B cell (primary cell): ENCODE data around the gene CRY2. TPM values are rescaled to one million over a fixed set of nuclear protein-coding genes. Genes with fewer than 3 reads are reported as not detected.

Source experiments
- ATAC-seq: fragments of 200-7000 bp; cut with Tn5 transposase; one replicate; pipeline ENCODE4 v1.10.0; 2021; ENCODE audit warnings: low read depth, mild to moderate bottlenecking, moderate number of reproducible peaks, moderate library complexity
- CTCF ChIA-PET: fragments of 350-600 bp; sonication (Branson Sonifier 250); formaldehyde crosslinking; loops from one replicate; lab custom pipeline; 2021; ENCODE audit warnings: antibody characterized with exemption, inconsistent platforms; lab: Charles Lee
- POLR2A ChIA-PET: fragments of 350-600 bp; sonication (Branson Sonifier 250); formaldehyde crosslinking; loops from one replicate; lab custom pipeline; 2021; ENCODE audit warnings: antibody characterized with exemption; lab: Charles Lee
- DNase-seq: peaks from one replicate; pipeline ENCODE4 v3.0.0; 2013
- H2AFZ ChIP-seq: 2 replicates; pipeline ENCODE4 v1.6.1; 2012; ENCODE audit warnings: mild to moderate bottlenecking, low read depth, low read length; ENCODE audit not compliant: insufficient read depth, poor library complexity, severe bottlenecking
- H3K27ac ChIP-seq, 2 donors: 1 replicate in 1 of 2; 2 replicates in 1 of 2; pipeline ENCODE4 v1.5.1; 2012 to 2013; ENCODE audit warnings: low read length in 2 of 2, mild to moderate bottlenecking in 2 of 2, moderate library complexity in 1 of 2
- H3K27me3 ChIP-seq, 4 experiments: fragments of 200-600 bp in 1 of 4; sonication (generic) in 1 of 4; replicated peaks in 1 of 4; 1 replicate in 2 of 4; 2 replicates in 2 of 4; pipeline versions ENCODE4 v1.6.1 to v1.7.0; 2013 to 2016; ENCODE audit warnings: low read length in 3 of 4, mild to moderate bottlenecking in 2 of 4, mixed read lengths in 1 of 4, moderate library complexity in 1 of 4; ENCODE audit not compliant: insufficient read depth in 4 of 4, control insufficient read depth in 3 of 4; ENCODE audit errors: control extremely low read depth in 1 of 4
- H3K36me3 ChIP-seq, 2 experiments: replicated peaks in 1 of 2; 1 replicate in 1 of 2; 2 replicates in 1 of 2; pipeline versions ENCODE4 v1.6.1 to v1.7.1; 2013; ENCODE audit warnings: low read length in 1 of 2; ENCODE audit not compliant: insufficient read depth in 2 of 2, control insufficient read depth in 1 of 2; ENCODE audit errors: control extremely low read depth in 1 of 2, extremely low read depth in 1 of 2
- H3K4me1 ChIP-seq, 2 donors: fragments of 200-600 bp in 1 of 2; sonication (generic) in 1 of 2; 1 replicate in 1 of 2; 2 replicates in 1 of 2; pipeline versions ENCODE4 v1.5.1 to v1.6.1; 2013 to 2017; ENCODE audit warnings: low read length in 2 of 2; ENCODE audit not compliant: control insufficient read depth in 2 of 2, insufficient read depth in 2 of 2
- H3K4me2 ChIP-seq: replicated peaks from 2 replicates; pipeline ENCODE3; 2012; ENCODE audit warnings: mild to moderate bottlenecking, low read depth, low read length; ENCODE audit not compliant: poor library complexity, severe bottlenecking
- H3K4me3 ChIP-seq, 5 experiments: fragments of 200-600 bp in 1 of 5; sonication (generic) in 1 of 5; 1 replicate in 3 of 5; 2 replicates in 2 of 5; pipeline versions ENCODE4 v1.5.1 to v1.7.0; 2011 to 2016; ENCODE audit warnings: low read length in 4 of 5, mild to moderate bottlenecking in 4 of 5, low read depth in 2 of 5, control low read depth in 1 of 5, moderate library complexity in 1 of 5; ENCODE audit not compliant: insufficient read depth in 1 of 5; ENCODE audit errors: control extremely low read depth in 1 of 5, extremely low read depth in 1 of 5
- H3K79me2 ChIP-seq: fragments of 200-600 bp; sonication (generic); one replicate; pipeline ENCODE4 v1.6.0; 2016; ENCODE audit warnings: low read length; ENCODE audit not compliant: control insufficient read depth, insufficient read depth
- H3K9ac ChIP-seq: fragments of 200-600 bp; sonication (generic); 2 replicates; pipeline ENCODE4 v1.6.1; 2017; ENCODE audit warnings: mild to moderate bottlenecking, low read length, moderate library complexity
- H3K9me3 ChIP-seq, 3 donors: one replicate each; pipeline versions ENCODE4 v1.6.1 to v1.7.1; 2013; ENCODE audit warnings: low read length in 2 of 3; ENCODE audit not compliant: control insufficient read depth in 2 of 3, insufficient read depth in 1 of 3; ENCODE audit errors: control extremely low read depth in 1 of 3
- H4K20me1 ChIP-seq: 2 replicates; pipeline ENCODE4 v1.6.0; 2012; ENCODE audit warnings: mild to moderate bottlenecking, low read length; ENCODE audit not compliant: insufficient read depth, control insufficient read depth, poor library complexity, severe bottlenecking
- H3K27ac Mint-ChIP-seq: one replicate; pipeline ENCODE4 v1.8.0; 2021; ENCODE audit warnings: mixed read lengths
- H3K27me3 Mint-ChIP-seq: one replicate; pipeline ENCODE4 v1.8.0; 2021; ENCODE audit warnings: mixed read lengths
- H3K4me1 Mint-ChIP-seq: one replicate; pipeline ENCODE4 v1.8.0; 2021; ENCODE audit warnings: mixed read lengths
- H3K4me3 Mint-ChIP-seq: one replicate; pipeline ENCODE4 v1.8.0; 2021; ENCODE audit warnings: mixed read lengths
- H3K9me3 Mint-ChIP-seq: one replicate; pipeline ENCODE4 v1.8.0; 2022; ENCODE audit warnings: mixed read lengths; ENCODE audit not compliant: insufficient read depth
- CTCF ChIP-seq: fragments of 200-600 bp; IDR thresholded peaks from one replicate; pipeline ENCODE4 v1.8.0; 2022; ENCODE audit warnings: antibody characterized with exemption, mild to moderate bottlenecking
- EZH2 ChIP-seq: IDR thresholded peaks from 2 replicates; pipeline ENCODE4 v1.6.1; 2012; ENCODE audit warnings: borderline replicate concordance, low read depth, mild to moderate bottlenecking, moderate library complexity, low read length; ENCODE audit not compliant: insufficient read depth, poor library complexity, severe bottlenecking
- WGBS: methylation state at CpG from one replicate; pipeline ENCODE4 v1.1.5; 2013; ENCODE audit warnings: missing lambda C conversion rate; ENCODE audit not compliant: insufficient coverage; 5-methylcytosine and 5-hydroxymethylcytosine counted together
- intact Hi-C: fragments of 100-400 bp; cut with micrococcal nuclease; formaldehyde crosslinking; loops from one replicate; pipeline ENCODE4 v1.10.0; 2022
- polyA plus RNA-seq: library from polyadenylated mRNA; depleted of rRNA; stranded (reverse); fragments of >200 nt; gene quantifications from 2 replicates; pipeline ENCODE4 v1.2.3, GENCODE V29; 2012
- total RNA-seq, 2 donors: library from RNA; stranded (reverse); fragments of 120-200 nt in 1 of 2; gene quantifications; 1 replicate in 1 of 2; 2 replicates in 1 of 2; pipeline versions ENCODE4 v1.2.3 to v1.2.4, GENCODE V29; 2013 to 2022

CRY2 gene
- total and polyA plus RNA-seq, 2 donors (not counting 1 experiment from before 2014, with no cell fraction given) = 20.4 to 65.1 TPM

GRCh38 chr11:45800261-45800660 lies 47.0 kb upstream of the CRY2 start:
- no peak overlapping the region for H3K4me3 Mint-ChIP-seq
- CTCF ChIA-PET = interaction anchor here (1.0 to 2.0 kb wide), 2 partner anchors 15 to 28 kb away, joined by 3 to 13 read pairs; no protein-coding TSS in a partner anchor

More at GRCh38 chr11:45800261-45800660, 47.0 kb upstream of the CRY2 start:
- Histone ChIP-seq H3K9ac (no peak overlapping the region), H3K4me2 (no peak overlapping the region), H3K79me2 (peaks cover 2% of the 10 kb centered on the region), H3K9me3 (peaks cover 0 to 9% (median 0%) of the 10 kb centered on the region in 3 donors), H3K27ac (no peak overlapping the region), H2AFZ (no peak overlapping the region), H3K36me3 (no peaks in the 10 kb centered on the region), H3K4me3 (no peak overlapping the region), H4K20me1 (no peaks in the 10 kb centered on the region), H3K4me1 (peaks cover 0 to 6% of the 10 kb centered on the region in 2 donors), H3K27me3 (no peaks in the 10 kb centered on the region)
- TF ChIP-seq EZH2 (no peak), CTCF (no peak)
- DNase-seq (no peak), ATAC-seq (no peak)
- peaks cover 3% of the 10 kb centered on the region for H3K4me1 Mint-ChIP-seq
- WGBS = no CpG with 5 or more reads among the region's 2 CpGs
- H3K27ac Mint-ChIP-seq = no peak overlapping the region
- POLR2A ChIA-PET = interaction anchor here (0.9 kb wide), 1 partner anchor 19 kb away, joined by 3 read pairs; no protein-coding TSS in a partner anchor
- intact Hi-C loops = no loop called here
- no peaks in the 10 kb centered on the region for H3K9me3 Mint-ChIP-seq
- no peaks in the 10 kb centered on the region for H3K27me3 Mint-ChIP-seq
